Testis (tissue), 2 donors: ENCODE measurements around the gene PALM.

ENCODE experiments used
- CTCF ChIP-seq, 3 experiments: fragments of 450-650 bp in 2 of 3; fragments of 200-600 bp in 1 of 3; sonication (generic) in 1 of 3; IDR thresholded peaks; one replicate each; pipeline ENCODE4 v1.5.1; 2016 to 2019; ENCODE audit warnings: antibody characterized with exemption in 3 of 3, mild to moderate bottlenecking in 2 of 3, moderate library complexity in 1 of 3
- POLR2A ChIP-seq: fragments of 450-650 bp; IDR thresholded peaks from one replicate; pipeline ENCODE4 v1.6.1; 2017; ENCODE audit warnings: antibody characterized with exemption, mild to moderate bottlenecking, moderate library complexity

- TF ChIP-seq CTCF (IDR thresholded peaks at IDR 0.05) (no peak), POLR2A (no peak)
These were observed 72.2 kb downstream of the PALM start for GRCh38 chr19:780935-781334.
